Heart left ventricle (tissue), 16 donors: ENCODE data around the gene DIP2C. TPM values are rescaled to one million over a fixed set of nuclear protein-coding genes. Genes with fewer than 3 reads are reported as not detected.

Experiments
- ATAC-seq, 4 donors: fragments of 200-7000 bp; cut with Tn5 transposase; one replicate each; pipeline ENCODE4 v1.9.1; 2020 to 2022; ENCODE audit warnings: moderate library complexity in 4 of 4, mild to moderate bottlenecking in 3 of 4, moderate number of reproducible peaks in 1 of 4
- DNase-seq, 5 donors: peaks; one replicate each; pipeline ENCODE4 v3.0.0-alpha.2; 2020
- H3K27ac ChIP-seq, 12 donors: fragments of 200-600 bp; sonication (generic) in 4 of 12; one replicate each; pipeline versions ENCODE4 v1.5.0 to v1.8.0; 2016 to 2022; ENCODE audit warnings: mild to moderate bottlenecking in 2 of 12
- H3K27me3 ChIP-seq, 9 donors: fragments of 200-600 bp; sonication (generic) in 2 of 9; one replicate each; pipeline versions ENCODE4 v1.5.1 to v1.8.0; 2016 to 2022; ENCODE audit warnings: mild to moderate bottlenecking in 3 of 9
- H3K36me3 ChIP-seq, 9 donors: fragments of 200-600 bp; sonication (generic) in 2 of 9; one replicate each; pipeline versions ENCODE4 v1.5.0 to v1.8.0; 2018 to 2022; ENCODE audit warnings: mild to moderate bottlenecking in 2 of 9
- H3K4me1 ChIP-seq, 12 donors: fragments of 200-600 bp; sonication (generic) in 4 of 12; one replicate each; pipeline versions ENCODE4 v1.5.0 to v1.8.0; 2016 to 2022; ENCODE audit warnings: mild to moderate bottlenecking in 3 of 12
- H3K4me3 ChIP-seq, 12 donors: fragments of 200-600 bp; sonication (generic) in 4 of 12; one replicate each; pipeline versions ENCODE4 v1.5.0 to v1.8.0; 2017 to 2022; ENCODE audit warnings: mild to moderate bottlenecking in 9 of 12, moderate library complexity in 4 of 12
- H3K9me3 ChIP-seq, 12 donors: fragments of 200-600 bp; sonication (generic) in 4 of 12; one replicate each; pipeline versions ENCODE4 v1.5.0 to v1.8.0; 2016 to 2022; ENCODE audit warnings: mild to moderate bottlenecking in 1 of 12
- CTCF ChIP-seq, 12 donors: fragments of 200-600 bp; sonication (generic) in 4 of 12; IDR thresholded peaks; one replicate each; pipeline versions ENCODE4 v1.5.0 to v1.8.0; 2018 to 2022; ENCODE audit warnings: antibody characterized with exemption in 12 of 12, mild to moderate bottlenecking in 5 of 12
- POLR2A ChIP-seq, 2 donors: fragments of 450-650 bp; IDR thresholded peaks; one replicate each; pipeline ENCODE4 v1.6.1; 2017; ENCODE audit warnings: antibody characterized with exemption in 2 of 2, mild to moderate bottlenecking in 2 of 2, moderate library complexity in 2 of 2
- WGBS, 4 donors: extraction: QIAGEN DNeasy Blood & Tissue Kit in 2 of 4; methylation state at CpG; one replicate each; pipeline versions ENCODE4 v1.1.5 to v1.1.7; 2013 to 2018; 5-methylcytosine and 5-hydroxymethylcytosine counted together
- intact Hi-C, 10 donors: fragments of 100-400 bp; cut with DNase I; formaldehyde crosslinking; loops; one replicate each; pipeline versions ENCODE4 v1.11.1 to v1.14.2; 2022
- polyA plus RNA-seq, 2 donors: library from polyadenylated mRNA; stranded (reverse); fragments of 200-250 nt; gene quantifications; one replicate each; pipeline ENCODE4 v1.2.3, GENCODE V29; 2013
- total RNA-seq, 9 donors: library from RNA; depleted of rRNA in 2 of 9; stranded (reverse); fragments of >200 nt in 2 of 9; fragmentation: NEBNext Ultra II Directional in 3 of 9; extraction: Animal tissue kit (Norgen Biotek cat#: 25700) in 3 of 9; gene quantifications; one replicate each; pipeline versions ENCODE4 v1.1.0 to v1.2.4, GENCODE V29; 2016 to 2023
- donor health status: ischemic (EF 13 %, LVEDD 7.1; RV severe dilation, severe dysfunction).
- donor health status: healthy with polysubstance abuse.
- donor health status: DM: no; HTN: yes; CAD: no.
- donor health status: DM: no; HTN: no; CAD: no.
- donor health status: ischemic (EF 25% LVEDD 6.9; RV normal size, moderate dysfunction).
- donor health status: ischemic (EF 25% LVEDD 5.7; RV mildly dilated, moderate dysfunction).
- donor health status: healthy.
- donor health status: DM: yes; HTN: yes; CAD: no.
- donor health status: ischemic (EF 35%, LVEDD 5.7; RV mildly dilated, moderate dysfunction).
- donor health status: nonischemic (EF 11% LVEDD 7.7; RV severe dilation, severe dysfunction).
- donor health status: DM: yes; HTN: yes; CAD: no.
- donor health status: PGD.
- donor health status: ischemic (EF 29% LVEDD 5.4; RV normal size, mild dysfunction).
- donor health status: nonischemic (EF 23%, LVEDD 6.1; RV moderate dilation, normal function).

DIP2C gene
- total and polyA plus RNA-seq, 11 donors = 7.4 to 43.1 (median 28.5) TPM

GRCh38 chr10:595473-595872, 94.0 kb downstream of the DIP2C start:
- TF ChIP-seq CTCF (IDR thresholded peaks at IDR 0.05) (no peak), POLR2A (IDR thresholded peaks at IDR 0.05) (no peak)
- H3K27me3 ChIP-seq = no peaks in the 10 kb centered on the region
- H3K9me3 ChIP-seq = no peaks in the 10 kb centered on the region
- ATAC-seq (no peak), DNase-seq (no peak)
- intact Hi-C loops = no loop called here
- H3K36me3 ChIP-seq = no peaks in the 10 kb centered on the region
- peaks cover 0 to 37% (median 13%) of the 10 kb centered on the region in 12 donors for H3K4me1 ChIP-seq
- no peak overlapping the region for H3K27ac ChIP-seq
- 96 to 98% (median 98%) methylated on average over 12 of the region's 12 CpGs for WGBS, 4 donors
- no peak overlapping the region for H3K4me3 ChIP-seq

- DNase-seq (no peak), ATAC-seq (no peak)
- Histone ChIP-seq H3K9me3 (no peaks in the 10 kb centered on the region), H3K27ac (peak overlapping the region in 2 of 12 donors; percentile 67 to 68), H3K27me3 (no peaks in the 10 kb centered on the region), H3K4me1 (peaks cover 0 to 38% (median 10%) of the 10 kb centered on the region in 12 donors), H3K4me3 (no peak overlapping the region), H3K36me3 (no peaks in the 10 kb centered on the region)
- WGBS, 4 donors = 91 to 96% (median 94%) methylated on average over 25 to 28 of the region's 28 CpGs
- intact Hi-C loops = loop anchor here in 1 of 10 donors (5.0 kb wide), 1 partner anchor 193 kb away; no protein-coding TSS in a partner anchor
- no peak for TF ChIP-seq CTCF (IDR thresholded peaks at IDR 0.05)
- TF ChIP-seq POLR2A (IDR thresholded peaks at IDR 0.05) = no peak
Measured at GRCh38 chr10:594584-595270, 94.7 kb downstream of the DIP2C start.

DNA sequence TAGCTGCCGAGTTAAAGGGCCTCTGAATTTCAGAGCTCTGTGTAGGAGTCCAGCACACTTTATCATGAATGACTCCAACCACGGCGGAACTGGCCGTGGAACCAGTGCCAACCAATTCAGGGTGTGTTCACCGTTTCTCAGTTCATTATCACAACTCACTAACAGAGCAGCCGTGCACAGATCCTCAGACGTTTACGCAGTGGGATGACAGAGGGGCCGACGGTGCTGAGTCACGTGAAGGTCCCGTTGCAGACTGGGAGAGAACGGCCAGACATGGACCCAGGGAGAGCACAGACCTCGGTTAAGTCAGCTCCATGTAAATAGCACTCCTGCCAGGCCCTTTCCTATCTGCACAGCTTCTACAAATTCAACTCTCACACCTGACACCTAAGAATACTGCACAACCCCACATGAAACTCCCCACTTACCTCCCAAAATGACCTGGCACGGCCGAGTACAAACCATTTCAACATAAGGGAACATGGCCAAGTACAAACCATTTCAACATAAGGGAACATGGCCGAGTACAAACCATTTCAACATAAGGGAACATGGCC, 95.5 kb downstream of the DIP2C start:
- peak in 2 of 5 donors; percentile 53 to 70 for DNase-seq
- H3K36me3 ChIP-seq = no peaks in the 10 kb centered on the region
- TF ChIP-seq POLR2A (IDR thresholded peaks at IDR 0.05) = no peak
- no peak for TF ChIP-seq CTCF (IDR thresholded peaks at IDR 0.05)
- ATAC-seq = peak; percentile 63 to 88 (median 75)
- no peaks in the 10 kb centered on the region for H3K27me3 ChIP-seq
- intact Hi-C loops = loop anchor here in 1 of 10 donors (5.0 kb wide), 1 partner anchor 193 kb away; no protein-coding TSS in a partner anchor
- 45 to 57% (median 47%) methylated on average over 13 to 17 of the region's 17 CpGs for WGBS, 4 donors
- peak overlapping the region in 3 of 12 donors; percentile 2 to 12 (median 12) for H3K4me3 ChIP-seq
- H3K4me1 ChIP-seq = peaks cover 0 to 37% (median 8%) of the 10 kb centered on the region in 12 donors
- H3K27ac ChIP-seq = peak overlapping the region in 9 of 12 donors; percentile 4 to 68 (median 35)
- no peaks in the 10 kb centered on the region for H3K9me3 ChIP-seq

- Histone ChIP-seq H3K27ac (peak overlapping the region in 9 of 12 donors; percentile 4 to 68 (median 35)), H3K4me3 (peak overlapping the region in 3 of 12 donors; percentile 2 to 12 (median 12)), H3K9me3 (no peaks in the 10 kb centered on the region), H3K27me3 (no peaks in the 10 kb centered on the region), H3K4me1 (peaks cover 0 to 37% (median 12%) of the 10 kb centered on the region in 12 donors), H3K36me3 (no peaks in the 10 kb centered on the region)
- intact Hi-C loops = loop anchor here in 1 of 10 donors (5.0 kb wide), 1 partner anchor 194 kb away; no protein-coding TSS in a partner anchor
- 78 to 95% (median 85%) methylated on average over 15 of the region's 15 CpGs for WGBS, 4 donors
- ATAC-seq (peak in 1 of 4 donors; percentile 4), DNase-seq (no peak)
- no peak for TF ChIP-seq CTCF (IDR thresholded peaks at IDR 0.05)
- TF ChIP-seq POLR2A (IDR thresholded peaks at IDR 0.05) = no peak
Measured at GRCh38 chr10:593421-593820, 96.0 kb downstream of the DIP2C start.
